HG02884 (cell line): ENCODE results near the gene USP17L15.
"Not testable (repeated sequence)": the region's sequence is repeated elsewhere in the genome, so short reads cannot be mapped to it uniquely, and the experiment has no call there.

Experiments used
- ATAC-seq: cut with Tn5 transposase; IDR thresholded peaks from one replicate; pipeline ENCODE4 v1.9.1; 2021; ENCODE audit warnings: mild to moderate bottlenecking, moderate library complexity; ENCODE audit not compliant: unreplicated experiment

USP17L15 gene, protein sequence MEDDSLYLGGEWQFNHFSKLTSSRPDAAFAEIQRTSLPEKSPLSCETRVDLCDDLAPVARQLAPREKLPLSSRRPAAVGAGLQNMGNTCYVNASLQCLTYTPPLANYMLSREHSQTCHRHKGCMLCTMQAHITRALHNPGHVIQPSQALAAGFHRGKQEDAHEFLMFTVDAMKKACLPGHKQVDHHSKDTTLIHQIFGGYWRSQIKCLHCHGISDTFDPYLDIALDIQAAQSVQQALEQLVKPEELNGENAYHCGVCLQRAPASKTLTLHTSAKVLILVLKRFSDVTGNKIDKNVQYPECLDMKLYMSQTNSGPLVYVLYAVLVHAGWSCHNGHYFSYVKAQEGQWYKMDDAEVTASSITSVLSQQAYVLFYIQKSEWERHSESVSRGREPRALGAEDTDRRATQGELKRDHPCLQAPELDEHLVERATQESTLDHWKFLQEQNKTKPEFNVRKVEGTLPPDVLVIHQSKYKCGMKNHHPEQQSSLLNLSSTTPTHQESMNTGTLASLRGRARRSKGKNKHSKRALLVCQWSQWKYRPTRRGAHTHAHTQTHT

DNA sequence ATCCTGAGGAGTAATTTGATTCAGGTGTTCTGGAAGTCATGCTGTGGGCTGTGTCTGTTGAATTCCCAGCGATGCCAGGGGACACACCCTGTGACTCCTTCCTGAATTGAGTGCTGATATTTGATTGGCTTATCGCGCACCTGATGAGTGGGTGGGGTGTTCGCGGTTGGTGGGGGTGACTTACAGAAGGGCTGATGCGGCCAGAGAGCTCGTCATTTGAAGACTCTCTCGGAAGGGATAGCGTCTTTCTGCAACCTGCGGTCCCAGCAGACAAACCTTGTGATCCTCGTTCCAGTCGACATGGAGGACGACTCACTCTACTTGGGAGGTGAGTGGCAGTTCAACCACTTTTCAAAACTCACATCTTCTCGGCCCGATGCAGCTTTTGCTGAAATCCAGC, at the start of gene USP17L15:
Gene USP17L15, plus strand, starts transcription at position 301 of the 400 bp plus-strand sequence. Its CDS starts 0 bp downstream, at position 301.
- ATAC-seq: not testable (repeated sequence)

- not testable (repeated sequence) for ATAC-seq
These were observed 23.8 kb upstream of the USP17L15 start, which contains the start of gene USP17L10 for GRCh38 chr4:9210357-9210756. Gene USP17L10, plus strand, starts transcription at chr4:9210657. Its CDS starts 0 bp downstream, at chr4:9210657.

DNA sequence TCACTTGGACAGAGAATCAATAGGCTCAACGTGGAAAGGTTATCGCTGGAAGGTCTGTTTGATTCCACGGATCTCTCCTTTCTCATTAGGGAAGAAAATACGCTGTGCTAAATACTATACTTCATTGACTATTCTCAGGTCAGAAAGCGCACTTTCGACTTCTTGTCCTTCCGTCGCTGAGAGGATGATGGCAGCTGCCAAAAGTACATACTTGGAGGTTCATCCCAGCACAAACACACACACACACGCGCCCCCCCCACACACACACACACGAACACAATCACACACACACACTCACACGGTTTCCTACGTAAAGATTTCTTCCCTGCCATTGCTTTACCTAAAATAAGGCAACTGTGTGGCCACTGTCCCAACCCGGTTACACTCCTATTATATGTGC, 19.5 kb upstream of the USP17L15 start:
- not testable (repeated sequence) for ATAC-seq

DNA sequence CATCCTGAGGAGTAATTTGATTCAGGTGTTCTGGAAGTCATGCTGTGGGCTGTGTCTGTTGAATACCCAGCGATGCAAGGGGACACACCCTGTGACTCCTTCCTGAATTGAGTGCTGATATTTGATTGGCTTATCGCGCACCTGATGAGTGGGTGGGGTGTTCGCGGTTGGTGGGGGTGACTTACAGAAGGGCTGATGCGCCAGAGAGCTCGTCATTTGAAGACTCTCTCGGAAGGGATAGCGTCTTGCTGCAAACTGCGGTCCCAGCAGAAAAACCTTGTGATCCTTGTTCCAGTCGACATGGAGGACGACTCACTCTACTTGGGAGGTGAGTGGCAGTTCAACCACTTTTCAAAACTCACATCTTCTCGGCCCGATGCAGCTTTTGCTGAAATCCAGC, 19.1 kb upstream of the USP17L15 start, which contains the start of gene USP17L11:
Gene USP17L11, plus strand, starts transcription at position 301 of the 400 bp plus-strand sequence. Its CDS starts 0 bp downstream, at position 301.
- ATAC-seq: not testable (repeated sequence)

DNA sequence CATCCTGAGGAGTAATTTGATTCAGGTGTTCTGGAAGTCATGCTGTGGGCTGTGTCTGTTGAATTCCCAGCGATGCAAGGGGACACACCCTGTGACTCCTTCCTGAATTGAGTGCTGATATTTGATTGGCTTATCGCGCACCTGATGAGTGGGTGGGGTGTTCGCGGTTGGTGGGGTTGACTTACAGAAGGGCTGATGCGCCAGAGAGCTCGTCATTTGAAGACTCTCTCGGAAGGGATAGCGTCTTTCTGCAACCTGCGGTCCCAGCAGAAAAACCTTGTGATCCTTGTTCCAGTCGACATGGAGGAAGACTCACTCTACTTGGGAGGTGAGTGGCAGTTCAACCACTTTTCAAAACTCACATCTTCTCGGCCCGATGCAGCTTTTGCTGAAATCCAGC, 14.3 kb upstream of the USP17L15 start, which contains the start of gene USP17L12:
Gene USP17L12, plus strand, starts transcription at position 301 of the 400 bp plus-strand sequence. Its CDS starts 0 bp downstream, at position 301.
- ATAC-seq: not testable (repeated sequence)

DNA sequence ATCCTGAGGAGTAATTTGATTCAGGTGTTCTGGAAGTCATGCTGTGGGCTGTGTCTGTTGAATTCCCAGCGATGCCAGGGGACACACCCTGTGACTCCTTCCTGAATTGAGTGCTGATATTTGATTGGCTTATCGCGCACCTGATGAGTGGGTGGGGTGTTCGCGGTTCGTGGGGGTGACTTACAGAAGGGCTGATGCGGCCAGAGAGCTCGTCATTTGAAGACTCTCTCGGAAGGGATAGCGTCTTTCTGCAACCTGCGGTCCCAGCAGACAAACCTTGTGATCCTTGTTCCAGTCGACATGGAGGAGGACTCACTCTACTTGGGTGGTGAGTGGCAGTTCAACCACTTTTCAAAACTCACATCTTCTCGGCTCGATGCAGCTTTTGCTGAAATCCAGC, 9.6 kb upstream of the USP17L15 start, which contains the start of gene USP17L13:
Gene USP17L13, plus strand, starts transcription at position 301 of the 400 bp plus-strand sequence. Its CDS starts 0 bp downstream, at position 301.
- not testable (repeated sequence) for ATAC-seq

DNA sequence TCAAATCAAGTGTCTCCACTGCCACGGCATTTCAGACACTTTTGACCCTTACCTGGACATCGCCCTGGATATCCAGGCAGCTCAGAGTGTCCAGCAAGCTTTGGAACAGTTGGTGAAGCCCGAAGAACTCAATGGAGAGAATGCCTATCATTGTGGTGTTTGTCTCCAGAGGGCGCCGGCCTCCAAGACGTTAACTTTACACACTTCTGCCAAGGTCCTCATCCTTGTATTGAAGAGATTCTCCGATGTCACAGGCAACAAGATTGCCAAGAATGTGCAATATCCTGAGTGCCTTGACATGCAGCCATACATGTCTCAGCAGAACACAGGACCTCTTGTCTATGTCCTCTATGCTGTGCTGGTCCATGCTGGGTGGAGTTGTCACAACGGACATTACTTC, 3.9 kb upstream of the USP17L15 start:
- ATAC-seq: not testable (repeated sequence)

DNA sequence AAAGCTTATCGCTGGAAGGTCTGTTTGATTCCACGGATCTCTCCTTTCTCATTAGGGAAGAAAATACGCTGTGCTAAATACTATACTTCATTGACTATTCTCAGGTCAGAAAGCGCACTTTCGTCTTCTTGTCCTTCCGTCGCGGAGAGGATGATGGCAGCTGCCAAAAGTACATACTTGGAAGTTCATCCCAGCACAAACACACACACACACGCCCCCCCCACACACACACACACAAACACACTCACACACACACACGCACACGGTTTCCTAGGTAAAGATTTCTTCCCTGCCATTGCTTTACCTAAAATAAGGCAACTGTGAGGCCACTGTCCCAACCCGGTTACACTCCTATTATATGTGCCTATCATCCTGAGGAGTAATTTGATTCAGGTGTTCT, 4.3 kb downstream of the USP17L15 start:
- ATAC-seq: not testable (repeated sequence)

DNA sequence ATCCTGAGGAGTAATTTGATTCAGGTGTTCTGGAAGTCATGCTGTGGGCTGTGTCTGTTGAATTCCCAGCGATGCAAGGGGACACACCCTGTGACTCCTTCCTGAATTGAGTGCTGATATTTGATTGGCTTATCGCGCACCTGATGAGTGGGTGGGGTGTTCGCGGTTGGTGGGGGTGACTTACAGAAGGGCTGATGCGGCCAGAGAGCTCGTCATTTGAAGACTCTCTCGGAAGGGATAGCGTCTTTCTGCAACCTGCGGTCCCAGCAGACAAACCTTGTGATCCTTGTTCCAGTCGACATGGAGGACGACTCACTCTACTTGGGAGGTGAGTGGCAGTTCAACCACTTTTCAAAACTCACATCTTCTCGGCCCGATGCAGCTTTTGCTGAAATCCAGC, 9.4 kb downstream of the USP17L15 start, which contains the start of gene USP17L17:
Gene USP17L17, plus strand, starts transcription at position 301 of the 400 bp plus-strand sequence. Its CDS starts 0 bp downstream, at position 301.
- not testable (repeated sequence) for ATAC-seq

DNA sequence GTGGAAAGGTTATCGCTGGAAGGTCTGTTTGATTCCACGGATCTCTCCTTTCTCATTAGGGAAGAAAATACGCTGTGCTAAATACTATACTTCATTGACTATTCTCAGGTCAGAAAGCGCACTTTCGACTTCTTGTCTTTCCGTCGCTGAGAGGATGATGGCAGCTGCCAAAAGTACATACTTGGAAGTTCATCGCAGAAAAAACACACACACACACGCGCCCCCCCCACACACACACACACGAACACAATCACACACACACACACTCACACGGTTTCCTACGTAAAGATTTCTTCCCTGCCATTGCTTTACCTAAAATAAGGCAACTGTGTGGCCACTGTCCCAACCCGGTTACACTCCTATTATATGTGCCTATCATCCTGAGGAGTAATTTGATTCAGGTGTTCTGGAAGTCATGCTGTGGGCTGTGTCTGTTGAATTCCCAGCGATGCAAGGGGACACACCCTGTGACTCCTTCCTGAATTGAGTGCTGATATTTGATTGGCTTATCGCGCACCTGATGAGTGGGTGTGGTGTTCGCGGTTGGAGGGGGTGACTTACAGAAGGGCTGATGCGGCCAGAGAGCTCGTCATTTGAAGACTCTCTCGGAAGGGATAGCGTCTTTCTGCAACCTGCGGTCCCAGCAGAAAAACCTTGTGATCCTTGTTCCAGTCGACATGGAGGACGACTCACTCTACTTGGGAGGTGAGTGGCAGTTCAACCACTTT, 13.9 kb downstream of the USP17L15 start, which contains the start of gene USP17L18:
Gene USP17L18, plus strand, starts transcription at position 678 of the 728 bp plus-strand sequence. Its CDS starts 0 bp downstream, at position 678.
- ATAC-seq: not testable (repeated sequence)

DNA sequence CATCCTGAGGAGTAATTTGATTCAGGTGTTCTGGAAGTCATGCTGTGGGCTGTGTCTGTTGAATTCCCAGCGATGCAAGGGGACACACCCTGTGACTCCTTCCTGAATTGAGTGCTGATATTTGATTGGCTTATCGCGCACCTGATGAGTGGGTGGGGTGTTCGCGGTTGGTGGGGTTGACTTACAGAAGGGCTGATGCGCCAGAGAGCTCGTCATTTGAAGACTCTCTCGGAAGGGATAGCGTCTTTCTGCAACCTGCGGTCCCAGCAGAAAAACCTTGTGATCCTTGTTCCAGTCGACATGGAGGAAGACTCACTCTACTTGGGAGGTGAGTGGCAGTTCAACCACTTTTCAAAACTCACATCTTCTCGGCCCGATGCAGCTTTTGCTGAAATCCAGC, 18.9 kb downstream of the USP17L15 start, which contains the start of gene USP17L19:
Gene USP17L19, plus strand, starts transcription at position 301 of the 400 bp plus-strand sequence. Its CDS starts 0 bp downstream, at position 301.
- ATAC-seq: not testable (repeated sequence)

GRCh38 chr4:9257824-9258223, 23.6 kb downstream of the USP17L15 start, which contains the start of gene USP17L20:
Gene USP17L20, plus strand, starts transcription at chr4:9258124. Its CDS starts 0 bp downstream, at chr4:9258124.
- ATAC-seq: not testable (repeated sequence)

GRCh38 chr4:9262572-9262971, 28.4 kb downstream of the USP17L15 start, which contains the start of gene USP17L21:
Gene USP17L21, plus strand, starts transcription at chr4:9262872. Its CDS starts 0 bp downstream, at chr4:9262872.
- not testable (repeated sequence) for ATAC-seq

DNA sequence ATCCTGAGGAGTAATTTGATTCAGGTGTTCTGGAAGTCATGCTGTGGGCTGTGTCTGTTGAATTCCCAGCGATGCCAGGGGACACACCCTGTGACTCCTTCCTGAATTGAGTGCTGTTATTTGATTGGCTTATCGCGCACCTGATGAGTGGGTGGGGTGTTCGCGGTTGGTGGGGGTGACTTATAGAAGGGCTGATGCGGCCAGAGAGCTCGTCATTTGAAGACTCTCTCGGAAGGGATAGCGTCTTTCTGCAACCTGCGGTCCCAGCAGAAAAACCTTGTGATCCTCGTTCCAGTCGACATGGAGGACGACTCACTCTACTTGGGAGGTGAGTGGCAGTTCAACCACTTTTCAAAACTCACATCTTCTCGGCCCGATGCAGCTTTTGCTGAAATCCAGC, 33.1 kb downstream of the USP17L15 start, which contains the start of gene USP17L22:
Gene USP17L22, plus strand, starts transcription at position 301 of the 400 bp plus-strand sequence. Its CDS starts 0 bp downstream, at position 301.
- ATAC-seq: not testable (repeated sequence)

- ATAC-seq: not testable (repeated sequence)
These were observed 37.5 kb downstream of the USP17L15 start for GRCh38 chr4:9271719-9272118.
